Neural crest cell (in vitro differentiated cells): Measurements from ENCODE around the gene CACNA2D2. TPM values are rescaled to one million over a fixed set of nuclear protein-coding genes. Genes with fewer than 3 reads are reported as not detected.

Source experiments
- DNase-seq: peaks from one replicate; pipeline ENCODE4 v3.0.0; 2021; ENCODE audit warnings: low read depth, mixed read lengths, low spot score
- H3K27ac Mint-ChIP-seq: one replicate; pipeline ENCODE4 v1.8.0; 2021; ENCODE audit warnings: mild to moderate bottlenecking, mixed read lengths; ENCODE audit not compliant: unreplicated experiment
- H3K27me3 Mint-ChIP-seq: 2 replicates; pipeline ENCODE4 v1.8.0; 2021; ENCODE audit warnings: low read depth, mild to moderate bottlenecking, mixed read lengths
- H3K36me3 Mint-ChIP-seq: 2 replicates; pipeline ENCODE4 v1.8.0; 2021; ENCODE audit warnings: low read depth, mild to moderate bottlenecking, mixed read lengths
- H3K4me1 Mint-ChIP-seq: 2 replicates; pipeline ENCODE4 v1.8.0; 2021; ENCODE audit warnings: mixed read lengths
- H3K4me3 Mint-ChIP-seq: one replicate; pipeline ENCODE4 v1.8.0; 2021; ENCODE audit warnings: mild to moderate bottlenecking, mixed read lengths
- H3K9me3 Mint-ChIP-seq: 2 replicates; pipeline ENCODE4 v1.8.0; 2021; ENCODE audit warnings: mixed read lengths
- total RNA-seq: library from RNA; stranded (reverse); gene quantifications from 2 replicates; pipeline ENCODE4 v1.2.1, GENCODE V29; 2021
- TF ChIP-seq, protein P1 (sequence below): fragments of 200-600 bp; sonication (generic); conservative IDR thresholded peaks from 2 replicates; pipeline ENCODE4 v1.5.0; 2021; ENCODE audit warnings: antibody characterized with exemption, mild to moderate bottlenecking

The CACNA2D2 gene
- total RNA-seq, 1 donor from 2014 or later, result 8.7 TPM

DNA sequence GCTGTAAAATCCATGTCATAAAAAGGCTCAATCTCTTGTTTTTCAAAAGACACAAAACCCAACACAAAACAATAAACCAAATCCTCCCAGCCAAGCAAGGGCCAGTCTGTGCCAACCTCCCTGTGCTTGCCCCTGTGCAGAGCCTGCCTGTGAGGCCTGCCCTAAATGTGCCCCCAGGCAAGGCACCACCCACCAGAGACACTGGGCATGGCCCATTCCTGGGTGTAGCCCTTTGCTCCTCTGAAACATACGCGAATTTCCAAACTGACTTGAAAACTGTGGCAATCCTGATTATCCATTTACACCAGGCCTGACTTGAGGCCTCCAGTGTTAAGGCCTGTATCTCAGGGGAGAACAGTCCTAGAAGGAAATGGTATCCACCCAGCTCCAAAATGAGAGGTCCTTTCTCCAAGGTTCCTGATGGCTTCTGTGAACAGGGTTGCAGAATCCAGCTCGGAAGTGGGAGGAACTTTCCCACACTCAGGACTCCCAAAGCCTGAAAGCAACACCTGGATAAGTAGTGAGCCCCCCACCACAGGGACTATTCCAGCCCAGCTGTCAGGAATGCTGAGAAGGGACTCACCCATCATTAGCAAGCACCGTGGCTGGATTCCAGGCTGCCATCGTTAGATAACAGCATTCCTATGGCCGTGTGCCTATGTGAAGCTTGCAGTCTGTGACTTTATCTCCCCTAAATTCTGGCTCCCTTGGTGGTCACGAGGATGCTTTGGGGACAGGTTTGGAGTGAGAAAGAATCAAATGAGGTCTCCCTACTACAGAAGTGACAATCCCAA is 61.8 kb downstream of the CACNA2D2 start:
- no peak for DNase-seq
- TF ChIP-seq, protein P1, sequence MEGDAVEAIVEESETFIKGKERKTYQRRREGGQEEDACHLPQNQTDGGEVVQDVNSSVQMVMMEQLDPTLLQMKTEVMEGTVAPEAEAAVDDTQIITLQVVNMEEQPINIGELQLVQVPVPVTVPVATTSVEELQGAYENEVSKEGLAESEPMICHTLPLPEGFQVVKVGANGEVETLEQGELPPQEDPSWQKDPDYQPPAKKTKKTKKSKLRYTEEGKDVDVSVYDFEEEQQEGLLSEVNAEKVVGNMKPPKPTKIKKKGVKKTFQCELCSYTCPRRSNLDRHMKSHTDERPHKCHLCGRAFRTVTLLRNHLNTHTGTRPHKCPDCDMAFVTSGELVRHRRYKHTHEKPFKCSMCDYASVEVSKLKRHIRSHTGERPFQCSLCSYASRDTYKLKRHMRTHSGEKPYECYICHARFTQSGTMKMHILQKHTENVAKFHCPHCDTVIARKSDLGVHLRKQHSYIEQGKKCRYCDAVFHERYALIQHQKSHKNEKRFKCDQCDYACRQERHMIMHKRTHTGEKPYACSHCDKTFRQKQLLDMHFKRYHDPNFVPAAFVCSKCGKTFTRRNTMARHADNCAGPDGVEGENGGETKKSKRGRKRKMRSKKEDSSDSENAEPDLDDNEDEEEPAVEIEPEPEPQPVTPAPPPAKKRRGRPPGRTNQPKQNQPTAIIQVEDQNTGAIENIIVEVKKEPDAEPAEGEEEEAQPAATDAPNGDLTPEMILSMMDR, result no peak
- Mint-ChIP-seq H3K9me3 (no peaks in the 10 kb centered on the region), H3K27me3 (peaks cover 13% of the 10 kb centered on the region), H3K27ac (no peak overlapping the region), H3K4me3 (no peak overlapping the region), H3K36me3 (no peaks in the 10 kb centered on the region), H3K4me1 (no peaks in the 10 kb centered on the region)

DNA sequence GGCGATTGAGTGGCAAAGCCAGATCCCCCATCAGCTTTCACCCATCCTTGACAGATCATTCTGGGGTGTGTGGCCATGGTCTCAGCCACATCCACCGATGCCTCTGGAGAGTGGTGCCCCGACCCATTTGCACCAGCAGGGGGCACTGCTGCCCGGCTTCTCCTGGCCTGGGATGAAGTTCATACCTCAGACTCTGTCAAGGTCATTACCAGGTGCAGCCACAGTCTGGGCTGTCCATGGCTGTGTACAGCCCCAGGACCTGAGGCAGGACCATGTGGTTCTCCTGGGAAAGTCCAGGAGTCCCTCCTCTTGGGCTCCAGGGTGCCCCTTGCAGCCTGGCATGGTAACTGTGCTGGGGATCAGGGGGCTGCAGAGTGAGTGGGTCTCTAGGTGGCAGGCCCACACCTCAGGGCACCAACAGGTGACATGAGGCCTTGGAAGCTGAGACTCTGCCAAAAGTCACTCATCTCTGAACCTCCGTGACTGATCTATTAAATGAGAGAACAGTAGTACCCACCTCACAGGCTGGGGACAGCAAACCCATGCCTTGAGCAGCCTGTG is 67.2 kb downstream of the CACNA2D2 start:
- Mint-ChIP-seq H3K27me3 (peaks cover 18% of the 10 kb centered on the region), H3K27ac (no peak overlapping the region), H3K4me1 (peaks cover 13% of the 10 kb centered on the region), H3K4me3 (no peak overlapping the region), H3K36me3 (no peaks in the 10 kb centered on the region), H3K9me3 (no peaks in the 10 kb centered on the region)
- peak; percentile 74 for DNase-seq
- TF ChIP-seq, protein P1, result peak; percentile 91

DNA sequence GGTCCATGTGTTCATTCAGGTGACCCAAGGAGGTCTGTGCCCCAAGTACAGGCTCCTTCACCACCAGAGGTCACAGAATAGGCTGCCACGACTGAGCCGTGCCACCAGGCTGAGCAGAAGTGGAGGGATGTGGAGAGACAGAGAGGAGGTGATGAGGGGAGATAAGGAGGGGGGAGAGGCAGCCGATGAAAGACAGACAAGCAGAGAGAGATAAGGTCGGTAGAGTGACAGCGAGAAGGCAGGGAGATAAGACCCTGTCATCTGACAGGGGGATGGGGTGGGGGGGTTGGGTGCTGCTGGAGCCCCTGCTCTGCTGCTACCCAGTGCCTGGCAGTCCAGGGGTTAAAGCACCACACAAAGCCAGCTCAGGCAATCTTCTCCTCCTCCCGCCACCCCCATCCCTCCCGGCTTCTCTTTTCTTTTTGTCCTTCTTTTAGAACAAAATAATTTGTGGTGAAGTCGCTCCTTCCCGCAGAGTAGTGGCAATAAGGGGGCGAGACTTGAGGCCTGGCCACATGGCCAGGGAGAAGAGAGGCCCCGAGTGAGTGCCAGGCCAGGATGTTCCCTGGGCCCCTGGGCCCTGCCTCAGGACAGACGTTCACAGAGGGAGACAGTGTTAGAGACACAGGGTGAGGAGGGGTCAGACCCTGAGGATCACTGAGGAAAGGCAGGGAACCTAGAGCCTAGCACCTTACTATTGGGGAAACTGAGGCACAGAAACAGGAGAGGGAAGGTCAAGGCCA is 67.9 kb downstream of the CACNA2D2 start:
- no peaks in the 10 kb centered on the region for H3K36me3 Mint-ChIP-seq
- H3K4me1 Mint-ChIP-seq, result peaks cover 19% of the 10 kb centered on the region
- H3K4me3 Mint-ChIP-seq, result no peak overlapping the region
- H3K9me3 Mint-ChIP-seq, result no peaks in the 10 kb centered on the region
- peaks cover 18% of the 10 kb centered on the region for H3K27me3 Mint-ChIP-seq
- H3K27ac Mint-ChIP-seq, result peak overlapping the region; percentile 83
- no peak for DNase-seq
- TF ChIP-seq, protein P1, result no peak

DNA sequence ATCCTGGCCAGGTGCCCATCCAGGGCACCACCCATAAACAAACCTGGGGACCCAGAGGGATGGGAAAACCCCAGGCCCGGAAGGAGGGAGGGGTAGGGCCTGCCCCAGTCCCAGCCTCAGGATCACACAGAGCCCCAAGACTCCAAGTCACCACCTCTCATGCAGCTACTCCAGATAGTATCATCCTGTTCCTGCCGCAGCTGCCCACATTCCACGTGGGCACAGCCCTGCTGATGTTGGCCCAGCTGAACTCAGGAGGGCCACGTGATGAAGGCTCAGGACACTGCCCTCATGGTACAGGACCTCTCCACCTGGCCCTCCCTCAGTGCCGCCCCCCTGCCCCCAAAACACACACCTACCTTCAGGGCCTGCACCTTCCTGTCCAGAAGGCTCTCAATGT is 69.5 kb downstream of the CACNA2D2 start:
- TF ChIP-seq, protein P1, result no peak
- Mint-ChIP-seq H3K27ac (no peak overlapping the region), H3K36me3 (no peaks in the 10 kb centered on the region), H3K4me3 (no peak overlapping the region), H3K9me3 (no peaks in the 10 kb centered on the region), H3K4me1 (peaks cover 23% of the 10 kb centered on the region), H3K27me3 (peaks cover 18% of the 10 kb centered on the region)
- no peak for DNase-seq

DNA sequence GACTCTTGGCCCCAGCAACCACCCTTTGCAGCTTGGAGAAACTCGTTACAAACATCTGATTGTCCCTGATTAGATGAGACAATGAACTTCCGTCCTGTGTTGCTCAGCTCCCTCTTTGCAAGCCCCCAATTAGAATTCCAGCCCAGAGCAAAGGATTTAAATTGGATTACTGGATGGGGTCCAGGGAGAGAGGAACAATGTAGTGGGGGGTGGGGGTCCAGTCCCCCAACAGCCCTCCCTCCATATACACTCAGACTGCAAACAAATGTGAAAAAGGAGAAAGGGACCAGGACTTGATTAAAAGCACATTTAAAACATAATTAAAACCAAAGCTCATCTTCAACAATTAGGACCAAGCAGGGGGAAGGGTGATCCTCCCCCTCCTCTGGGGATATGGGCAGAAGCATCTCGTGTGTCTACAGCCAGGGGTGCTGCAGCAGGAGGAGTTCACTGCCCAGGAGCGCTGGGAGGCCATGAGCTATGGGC is 72.4 kb downstream of the CACNA2D2 start:
- TF ChIP-seq, protein P1, result no peak
- Mint-ChIP-seq H3K4me3 (no peak overlapping the region), H3K4me1 (peaks cover 22% of the 10 kb centered on the region), H3K27me3 (peaks cover 3% of the 10 kb centered on the region), H3K36me3 (no peaks in the 10 kb centered on the region), H3K27ac (no peak overlapping the region), H3K9me3 (no peaks in the 10 kb centered on the region)
- no peak for DNase-seq
